Upper lobe of right lung (tissue), 1 donor: Measurements from ENCODE around the gene ELAPOR1. TPM values are rescaled to one million over a fixed set of nuclear protein-coding genes. Genes with fewer than 3 reads are reported as not detected.

Source experiments
- ATAC-seq: fragments of 200-7000 bp; cut with Tn5 transposase; one replicate; pipeline ENCODE4 v1.9.1; 2020; ENCODE audit warnings: mild to moderate bottlenecking, moderate library complexity
- DNase-seq: peaks from one replicate; pipeline ENCODE4 v3.0.0-alpha.2; 2020
- H3K27ac ChIP-seq: fragments of 200-600 bp; one replicate; pipeline ENCODE4 v1.8.0; 2022
- H3K27me3 ChIP-seq: fragments of 200-600 bp; one replicate; pipeline ENCODE4 v1.8.0; 2022; ENCODE audit warnings: mild to moderate bottlenecking
- H3K36me3 ChIP-seq: fragments of 200-600 bp; one replicate; pipeline ENCODE4 v1.8.0; 2022
- H3K4me1 ChIP-seq: fragments of 200-600 bp; one replicate; pipeline ENCODE4 v1.8.0; 2022
- H3K4me3 ChIP-seq: fragments of 200-600 bp; one replicate; pipeline ENCODE4 v1.8.0; 2022; ENCODE audit warnings: mild to moderate bottlenecking
- H3K9me3 ChIP-seq: fragments of 200-600 bp; one replicate; pipeline ENCODE4 v1.8.0; 2022
- intact Hi-C: fragments of 100-400 bp; cut with DNase I; formaldehyde crosslinking; loops from one replicate; pipeline ENCODE4 v1.11.0; 2022
- total RNA-seq: library from RNA; stranded (reverse); fragmentation: NEBNext Ultra II Directional; extraction: Animal tissue kit (Norgen Biotek cat#: 25700); gene quantifications from one replicate; pipeline ENCODE4 v1.2.1, GENCODE V29; 2021
- TF ChIP-seq, protein P1 (sequence below): fragments of 200-600 bp; IDR thresholded peaks from one replicate; pipeline ENCODE4 v1.8.0; 2022; ENCODE audit warnings: antibody characterized with exemption
- donor health status: DM: no; HTN: yes; CAD: no; lungs with severe emphysema.

The ELAPOR1 gene
- total RNA-seq, 1 donor from 2014 or later = 5.6 TPM

DNA sequence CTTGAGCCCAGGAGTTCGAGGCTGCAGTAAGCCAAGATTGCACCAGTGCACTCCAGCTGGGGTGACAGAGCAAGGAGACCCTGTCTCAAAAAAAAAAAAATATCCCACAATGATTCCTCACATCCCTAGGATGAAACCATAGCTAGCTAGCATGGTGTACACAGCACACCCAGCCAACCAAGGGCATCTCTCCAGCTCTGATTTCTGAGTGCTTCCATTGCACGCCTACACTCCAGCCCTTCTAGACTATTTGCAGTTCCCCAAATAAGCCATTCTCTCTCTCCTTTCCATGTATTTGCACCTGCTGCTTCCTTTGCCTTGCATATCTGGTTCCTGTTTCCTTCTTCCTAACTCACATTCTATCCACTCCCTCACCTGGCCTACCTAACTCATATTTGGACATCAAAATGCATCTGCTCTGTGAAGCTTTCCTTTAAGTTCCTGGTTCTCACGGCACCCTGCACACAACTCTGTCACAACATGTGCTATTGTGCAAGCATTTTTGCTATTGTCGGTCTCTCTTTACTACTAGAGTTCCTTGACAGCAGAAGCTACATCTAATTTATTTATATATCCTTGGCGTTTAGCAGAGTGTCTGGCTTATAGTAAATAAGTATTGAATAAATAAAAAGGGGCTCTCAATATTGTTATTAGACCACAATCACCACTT is 2.4 kb upstream of the ELAPOR1 start:
- TF ChIP-seq, protein P1, sequence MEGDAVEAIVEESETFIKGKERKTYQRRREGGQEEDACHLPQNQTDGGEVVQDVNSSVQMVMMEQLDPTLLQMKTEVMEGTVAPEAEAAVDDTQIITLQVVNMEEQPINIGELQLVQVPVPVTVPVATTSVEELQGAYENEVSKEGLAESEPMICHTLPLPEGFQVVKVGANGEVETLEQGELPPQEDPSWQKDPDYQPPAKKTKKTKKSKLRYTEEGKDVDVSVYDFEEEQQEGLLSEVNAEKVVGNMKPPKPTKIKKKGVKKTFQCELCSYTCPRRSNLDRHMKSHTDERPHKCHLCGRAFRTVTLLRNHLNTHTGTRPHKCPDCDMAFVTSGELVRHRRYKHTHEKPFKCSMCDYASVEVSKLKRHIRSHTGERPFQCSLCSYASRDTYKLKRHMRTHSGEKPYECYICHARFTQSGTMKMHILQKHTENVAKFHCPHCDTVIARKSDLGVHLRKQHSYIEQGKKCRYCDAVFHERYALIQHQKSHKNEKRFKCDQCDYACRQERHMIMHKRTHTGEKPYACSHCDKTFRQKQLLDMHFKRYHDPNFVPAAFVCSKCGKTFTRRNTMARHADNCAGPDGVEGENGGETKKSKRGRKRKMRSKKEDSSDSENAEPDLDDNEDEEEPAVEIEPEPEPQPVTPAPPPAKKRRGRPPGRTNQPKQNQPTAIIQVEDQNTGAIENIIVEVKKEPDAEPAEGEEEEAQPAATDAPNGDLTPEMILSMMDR = no peak
- H3K4me3 ChIP-seq = no peak overlapping the region
- no peak overlapping the region for H3K27ac ChIP-seq
- intact Hi-C loops = no loop called here
- no peaks in the 10 kb centered on the region for H3K9me3 ChIP-seq
- peaks cover 29% of the 10 kb centered on the region for H3K27me3 ChIP-seq
- ATAC-seq = peak; percentile 10
- H3K4me1 ChIP-seq = peaks cover 19% of the 10 kb centered on the region
- no peaks in the 10 kb centered on the region for H3K36me3 ChIP-seq
- DNase-seq = no peak

DNA sequence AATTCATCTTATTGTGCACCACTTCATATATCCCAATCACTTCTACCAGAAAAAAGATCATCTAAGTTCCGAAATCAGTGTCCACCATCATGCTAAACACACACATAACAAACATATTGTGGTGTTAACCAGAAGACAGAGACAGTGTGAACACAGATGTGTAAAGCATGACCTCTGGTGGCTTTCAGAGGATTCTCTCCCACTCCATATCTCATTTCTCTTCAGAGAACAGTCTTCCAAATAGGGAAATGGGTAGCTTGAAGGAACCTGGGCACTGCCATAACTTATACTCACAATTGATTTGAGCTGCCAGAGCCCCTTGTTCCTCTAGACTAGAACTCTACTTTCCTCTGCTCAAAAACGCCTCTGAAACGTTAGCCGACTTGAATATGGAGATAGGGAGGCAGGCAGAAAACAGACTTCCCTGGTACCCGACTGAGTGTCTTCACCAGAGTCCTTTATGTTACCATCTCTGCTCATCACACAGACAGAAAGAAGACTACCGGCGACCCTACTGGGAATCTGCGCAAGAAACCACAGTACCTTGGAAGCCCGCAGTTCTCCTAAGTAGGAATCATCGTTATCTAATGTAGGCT is 1.8 kb upstream of the ELAPOR1 start:
- TF ChIP-seq, protein P1 = no peak

GRCh38 chr1:109112652-109113285 is 1.1 kb upstream of the ELAPOR1 start:
- Histone ChIP-seq H3K9me3 (no peaks in the 10 kb centered on the region), H3K4me1 (peaks cover 19% of the 10 kb centered on the region), H3K27me3 (peaks cover 40% of the 10 kb centered on the region), H3K27ac (no peak overlapping the region), H3K36me3 (no peaks in the 10 kb centered on the region), H3K4me3 (peak overlapping the region; percentile 6)
- TF ChIP-seq, protein P1 = peak; percentile 98
- intact Hi-C loops = no loop called here
- DNase-seq (peak; percentile 97), ATAC-seq (peak; percentile 96)

More for the DNA sequence above, 1.8 kb upstream of the ELAPOR1 start:
- intact Hi-C loops = no loop called here
- ATAC-seq = no peak
- H3K27me3 ChIP-seq = peaks cover 36% of the 10 kb centered on the region
- no peak for DNase-seq
- H3K4me3 ChIP-seq = no peak overlapping the region
- H3K9me3 ChIP-seq = no peaks in the 10 kb centered on the region
- no peak overlapping the region for H3K27ac ChIP-seq
- no peaks in the 10 kb centered on the region for H3K36me3 ChIP-seq
- peaks cover 19% of the 10 kb centered on the region for H3K4me1 ChIP-seq

GRCh38 chr1:109114342-109114674 is 393 bp downstream of the ELAPOR1 start:
- DNase-seq (no peak), ATAC-seq (no peak)
- Histone ChIP-seq H3K27ac (no peak overlapping the region), H3K4me1 (peaks cover 19% of the 10 kb centered on the region), H3K36me3 (no peaks in the 10 kb centered on the region), H3K4me3 (peak overlapping the region; percentile 16), H3K27me3 (peaks cover 40% of the 10 kb centered on the region), H3K9me3 (no peaks in the 10 kb centered on the region)
- intact Hi-C loops = no loop called here
- TF ChIP-seq, protein P1 = no peak

DNA sequence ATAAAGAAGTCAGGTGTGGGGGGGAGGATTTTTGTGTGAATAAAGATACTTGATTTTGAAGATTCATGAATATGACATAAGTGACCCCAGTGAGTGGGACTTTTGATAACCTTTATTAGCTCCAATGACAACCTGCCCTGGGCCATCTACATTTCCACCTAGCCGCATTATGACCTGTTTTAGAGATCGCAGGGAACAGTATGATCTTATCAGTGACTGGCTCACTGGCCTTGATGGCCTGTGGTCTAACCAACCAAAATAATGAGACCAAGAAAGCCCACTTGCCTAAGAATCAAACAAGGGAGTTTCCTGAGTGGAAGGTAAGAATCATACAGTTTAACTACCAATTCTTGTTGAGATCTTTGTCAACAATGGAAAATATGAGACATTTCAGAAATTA is 1.8 kb downstream of the ELAPOR1 start:
- H3K27ac ChIP-seq = no peak overlapping the region
- peaks cover 19% of the 10 kb centered on the region for H3K4me1 ChIP-seq
- TF ChIP-seq, protein P1 = no peak
- H3K4me3 ChIP-seq = no peak overlapping the region
- DNase-seq (no peak), ATAC-seq (no peak)
- no peaks in the 10 kb centered on the region for H3K9me3 ChIP-seq
- H3K36me3 ChIP-seq = no peaks in the 10 kb centered on the region
- intact Hi-C loops = no loop called here
- peaks cover 40% of the 10 kb centered on the region for H3K27me3 ChIP-seq
